ENCODE measurements around the gene GRIK2.

The GRIK2 gene

GRCh38 chr6:102015431-102015830, 621.9 kb downstream of the GRIK2 start:
- no peak for TF ChIP-seq CTCF (conservative IDR thresholded peaks at IDR 0.05; ENCODE audit: low read depth, low read length)
- H3K4me3 ChIP-seq (ENCODE audit: low read length) = no peak overlapping the region
- DNase-seq (ENCODE audit: low read depth) = no peak

- no peak for TF ChIP-seq CTCF (conservative IDR thresholded peaks at IDR 0.05; ENCODE audit: low read depth, low read length)
- H3K4me3 ChIP-seq (ENCODE audit: low read length) = no peak overlapping the region
- no peak for DNase-seq (ENCODE audit: low read depth)
These were observed 628.8 kb downstream of the GRIK2 start for GRCh38 chr6:102022281-102022680.

GRCh38 chr6:102022803-102023202, 629.3 kb downstream of the GRIK2 start:
- peak; percentile 54 for DNase-seq (ENCODE audit: low read depth)
- TF ChIP-seq CTCF (conservative IDR thresholded peaks at IDR 0.05; ENCODE audit: low read depth, low read length) = no peak
- no peak overlapping the region for H3K4me3 ChIP-seq (ENCODE audit: low read length)

- no peak for DNase-seq (ENCODE audit: low read depth)
- TF ChIP-seq CTCF (conservative IDR thresholded peaks at IDR 0.05; ENCODE audit: low read depth, low read length) = no peak
- H3K4me3 ChIP-seq (ENCODE audit: low read length) = no peak overlapping the region
These were observed 630.6 kb downstream of the GRIK2 start for GRCh38 chr6:102023977-102024657.

- no peak for TF ChIP-seq CTCF (conservative IDR thresholded peaks at IDR 0.05; ENCODE audit: low read depth, low read length)
These were observed 633.1 kb downstream of the GRIK2 start for GRCh38 chr6:102026649-102027048.

GRCh38 chr6:102028176-102028575, 634.7 kb downstream of the GRIK2 start:
- H3K4me3 ChIP-seq (ENCODE audit: low read length) = no peak overlapping the region
- DNase-seq (ENCODE audit: low read depth) = no peak
- TF ChIP-seq CTCF (conservative IDR thresholded peaks at IDR 0.05; ENCODE audit: low read depth, low read length) = no peak

More at GRCh38 chr6:102026649-102027048, 633.1 kb downstream of the GRIK2 start:
- no peak overlapping the region for H3K4me3 ChIP-seq (ENCODE audit: low read length)
- no peak for DNase-seq (ENCODE audit: low read depth)

GRCh38 chr6:102038964-102039363, 645.5 kb downstream of the GRIK2 start:
- H3K4me3 ChIP-seq (ENCODE audit: low read length) = no peak overlapping the region
- no peak for TF ChIP-seq CTCF (conservative IDR thresholded peaks at IDR 0.05; ENCODE audit: low read depth, low read length)
- DNase-seq (ENCODE audit: low read depth) = no peak
